DND-41 (cell line): ENCODE data around the gene ADAMTS16.

Source experiments
- ATAC-seq: fragments of 200-7000 bp; cut with Tn5 transposase; 3 replicates; pipeline ENCODE4 v1.9.1; 2021; ENCODE audit warnings: low read depth; ENCODE audit not compliant: insufficient read depth
- DNase-seq: peaks from one replicate; pipeline ENCODE4 v3.0.0-alpha.2; 2020
- H2AFZ ChIP-seq: 2 replicates; pipeline ENCODE4 v1.6.0; 2012; ENCODE audit warnings: low read depth, low read length
- H3K27ac ChIP-seq: 2 replicates; pipeline ENCODE4 v1.5.1; 2012; ENCODE audit warnings: low read length, inconsistent platforms
- H3K27me3 ChIP-seq: fragments of 200-600 bp; sonication (generic); 2 replicates; pipeline ENCODE4 v1.6.0; 2012; ENCODE audit warnings: low read length, mild to moderate bottlenecking, inconsistent platforms; ENCODE audit not compliant: insufficient read depth, poor library complexity
- H3K36me3 ChIP-seq: 2 replicates; pipeline ENCODE4 v1.5.1; 2012; ENCODE audit warnings: low read length, inconsistent platforms; ENCODE audit not compliant: insufficient read depth
- H3K4me1 ChIP-seq: 2 replicates; pipeline ENCODE4 v1.5.1; 2012; ENCODE audit warnings: mild to moderate bottlenecking, low read length; ENCODE audit not compliant: insufficient read depth
- H3K4me2 ChIP-seq: 2 replicates; pipeline ENCODE4 v1.6.0; 2012; ENCODE audit warnings: mild to moderate bottlenecking, moderate library complexity, low read length, inconsistent platforms; ENCODE audit not compliant: insufficient read depth
- H3K4me3 ChIP-seq, 2 experiments: fragments of 200-600 bp in 1 of 2; shearing (Covaris generic) in 1 of 2; 2 replicates each; pipeline ENCODE4 v1.5.1; 2012 to 2016; ENCODE audit warnings: inconsistent platforms in 2 of 2, low read length in 2 of 2, mild to moderate bottlenecking in 2 of 2, low read depth in 1 of 2, moderate library complexity in 1 of 2
- H3K79me2 ChIP-seq: 2 replicates; pipeline ENCODE4 v1.6.0; 2012; ENCODE audit warnings: low read length, inconsistent platforms; ENCODE audit not compliant: insufficient read depth
- H3K9ac ChIP-seq: 2 replicates; pipeline ENCODE4 v1.6.0; 2012; ENCODE audit warnings: low read depth, mild to moderate bottlenecking, inconsistent platforms, low read length, moderate library complexity
- H3K9me3 ChIP-seq: 2 replicates; pipeline ENCODE4 v1.5.1; 2012; ENCODE audit warnings: low read length, moderate library complexity, mild to moderate bottlenecking, inconsistent platforms; ENCODE audit not compliant: insufficient read depth, severe bottlenecking
- H4K20me1 ChIP-seq: 2 replicates; pipeline ENCODE4 v1.6.0; 2012; ENCODE audit warnings: low read length; ENCODE audit not compliant: insufficient read depth
- EZH2 ChIP-seq: IDR thresholded peaks from 3 replicates; pipeline ENCODE4 v1.6.1; 2012; ENCODE audit warnings: borderline replicate concordance, low read depth, mild to moderate bottlenecking, moderate library complexity, low read length, inconsistent platforms; ENCODE audit not compliant: severe bottlenecking
- TF ChIP-seq, protein P1 (sequence below): IDR thresholded peaks from 2 replicates; pipeline ENCODE4 v1.5.1; 2012; ENCODE audit warnings: borderline replicate concordance, low read length, moderate library complexity, mild to moderate bottlenecking; ENCODE audit not compliant: poor library complexity, severe bottlenecking; ENCODE audit errors: extremely low read depth

The ADAMTS16 gene

GRCh38 chr5:5195128-5195918 lies 55.2 kb downstream of the ADAMTS16 start:
- Histone ChIP-seq H3K4me3 (no peak overlapping the region), H3K9ac (no peak overlapping the region), H4K20me1 (no peaks in the 10 kb centered on the region), H3K36me3 (no peaks in the 10 kb centered on the region), H3K4me1 (no peaks in the 10 kb centered on the region), H3K27ac (no peak overlapping the region), H3K4me2 (no peak overlapping the region), H3K27me3 (peaks cover 7% of the 10 kb centered on the region), H3K79me2 (no peaks in the 10 kb centered on the region), H3K9me3 (no peaks in the 10 kb centered on the region), H2AFZ (no peak overlapping the region)
- DNase-seq (no peak), ATAC-seq (no peak)
- TF ChIP-seq, protein P1, sequence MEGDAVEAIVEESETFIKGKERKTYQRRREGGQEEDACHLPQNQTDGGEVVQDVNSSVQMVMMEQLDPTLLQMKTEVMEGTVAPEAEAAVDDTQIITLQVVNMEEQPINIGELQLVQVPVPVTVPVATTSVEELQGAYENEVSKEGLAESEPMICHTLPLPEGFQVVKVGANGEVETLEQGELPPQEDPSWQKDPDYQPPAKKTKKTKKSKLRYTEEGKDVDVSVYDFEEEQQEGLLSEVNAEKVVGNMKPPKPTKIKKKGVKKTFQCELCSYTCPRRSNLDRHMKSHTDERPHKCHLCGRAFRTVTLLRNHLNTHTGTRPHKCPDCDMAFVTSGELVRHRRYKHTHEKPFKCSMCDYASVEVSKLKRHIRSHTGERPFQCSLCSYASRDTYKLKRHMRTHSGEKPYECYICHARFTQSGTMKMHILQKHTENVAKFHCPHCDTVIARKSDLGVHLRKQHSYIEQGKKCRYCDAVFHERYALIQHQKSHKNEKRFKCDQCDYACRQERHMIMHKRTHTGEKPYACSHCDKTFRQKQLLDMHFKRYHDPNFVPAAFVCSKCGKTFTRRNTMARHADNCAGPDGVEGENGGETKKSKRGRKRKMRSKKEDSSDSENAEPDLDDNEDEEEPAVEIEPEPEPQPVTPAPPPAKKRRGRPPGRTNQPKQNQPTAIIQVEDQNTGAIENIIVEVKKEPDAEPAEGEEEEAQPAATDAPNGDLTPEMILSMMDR: no peak
- no peak for TF ChIP-seq EZH2

DNA sequence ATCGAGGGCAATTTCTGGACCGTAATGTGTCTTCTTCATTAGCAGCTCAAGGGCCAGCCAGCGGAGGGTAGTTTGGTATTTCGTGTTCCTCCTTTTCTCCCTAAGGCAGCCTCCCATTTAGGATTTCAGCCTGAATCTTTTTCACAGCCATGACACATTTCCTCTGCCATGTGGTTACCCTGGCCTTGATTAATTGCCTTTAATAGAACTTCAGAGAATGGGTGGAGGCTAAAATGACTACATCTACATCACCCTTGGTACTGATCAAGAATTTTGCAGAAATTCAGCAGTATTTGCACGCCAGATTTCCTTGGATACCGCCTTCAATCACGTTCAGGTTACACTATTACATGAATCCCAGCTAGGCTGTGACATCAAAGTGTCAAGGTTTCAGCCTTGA lies 58.0 kb downstream of the ADAMTS16 start:
- no peak overlapping the region for H3K4me3 ChIP-seq
- H3K79me2 ChIP-seq: no peaks in the 10 kb centered on the region
- H3K4me1 ChIP-seq: no peaks in the 10 kb centered on the region
- TF ChIP-seq EZH2: no peak
- H3K36me3 ChIP-seq: no peaks in the 10 kb centered on the region
- H2AFZ ChIP-seq: no peak overlapping the region
- H3K27ac ChIP-seq: no peak overlapping the region
- no peak overlapping the region for H3K9ac ChIP-seq
- no peak overlapping the region for H3K4me2 ChIP-seq
- peaks cover 3% of the 10 kb centered on the region for H3K27me3 ChIP-seq
- ATAC-seq: no peak
- no peak for DNase-seq
- no peaks in the 10 kb centered on the region for H3K9me3 ChIP-seq
- H4K20me1 ChIP-seq: no peaks in the 10 kb centered on the region

DNA sequence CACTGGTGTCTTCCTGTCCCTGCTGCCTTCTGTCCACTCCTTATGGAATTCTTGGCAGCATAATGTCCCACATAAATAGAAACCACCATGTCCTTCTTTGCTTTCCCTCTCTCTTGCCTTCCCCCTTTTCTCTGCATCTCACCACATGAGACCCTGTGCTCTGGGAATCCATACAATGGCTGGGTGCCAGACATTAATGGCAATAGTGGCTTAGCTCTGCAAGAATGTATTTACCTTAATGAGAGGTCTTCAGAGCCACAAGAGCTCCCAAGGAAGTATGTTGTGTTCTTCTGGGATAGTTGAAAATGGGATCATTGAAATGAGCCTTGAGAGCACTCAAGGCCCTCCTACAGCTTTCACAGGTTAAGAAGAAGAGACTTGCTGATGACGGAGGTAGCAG lies 58.7 kb downstream of the ADAMTS16 start:
- Histone ChIP-seq H3K9ac (no peak overlapping the region), H2AFZ (no peak overlapping the region), H3K79me2 (no peaks in the 10 kb centered on the region), H3K4me2 (no peak overlapping the region), H3K27me3 (peaks cover 3% of the 10 kb centered on the region), H3K9me3 (no peaks in the 10 kb centered on the region), H3K36me3 (no peaks in the 10 kb centered on the region), H4K20me1 (no peaks in the 10 kb centered on the region), H3K27ac (no peak overlapping the region), H3K4me3 (no peak overlapping the region), H3K4me1 (no peaks in the 10 kb centered on the region)
- ATAC-seq: no peak
- TF ChIP-seq, protein P1: no peak
- TF ChIP-seq EZH2: no peak
- no peak for DNase-seq

DNA sequence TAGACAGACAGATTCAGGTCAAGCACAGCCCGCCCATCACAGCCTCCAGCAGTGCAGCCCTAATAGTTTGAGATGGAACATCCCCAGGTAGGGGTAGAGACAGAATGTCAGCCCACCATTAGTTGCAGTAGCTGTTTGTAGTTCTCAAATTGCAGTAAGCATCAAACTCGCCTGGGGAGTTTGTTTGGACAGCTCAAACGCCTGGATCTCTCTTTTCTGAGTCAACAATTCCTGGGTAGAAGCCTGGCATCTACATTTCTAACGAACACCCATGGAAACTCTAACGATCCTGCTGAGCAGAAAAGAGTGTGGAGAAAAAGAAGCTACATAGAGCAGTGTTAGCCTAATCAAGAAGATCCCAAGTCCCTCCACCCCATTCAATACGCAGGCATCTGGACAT lies 59.4 kb downstream of the ADAMTS16 start:
- Histone ChIP-seq H3K9me3 (no peaks in the 10 kb centered on the region), H4K20me1 (no peaks in the 10 kb centered on the region), H3K9ac (no peak overlapping the region), H3K36me3 (no peaks in the 10 kb centered on the region), H3K27me3 (peaks cover 3% of the 10 kb centered on the region), H3K4me3 (no peak overlapping the region), H3K4me1 (no peaks in the 10 kb centered on the region), H2AFZ (no peak overlapping the region), H3K4me2 (no peak overlapping the region), H3K79me2 (no peaks in the 10 kb centered on the region), H3K27ac (no peak overlapping the region)
- DNase-seq: no peak
- TF ChIP-seq, protein P1: no peak
- TF ChIP-seq EZH2: no peak
- no peak for ATAC-seq
